ENCODE data around the gene F2RL3.

GRCh38 chr19:16889883-16890460 is 1.2 kb downstream of the F2RL3 start:
- no peak for TF ChIP-seq EP300 (IDR thresholded peaks at IDR 0.05)
- no peak for TF ChIP-seq CTCF (IDR thresholded peaks at IDR 0.05)
- TF ChIP-seq POLR2A (IDR thresholded peaks at IDR 0.05; ENCODE audit: low read depth), result no peak

Measured in esophagus muscularis mucosa (tissue), 4 donors.